ENCODE data around the gene SLC38A3. TPM values are rescaled to one million over a fixed set of nuclear protein-coding genes. Genes with fewer than 3 reads are reported as not detected.

Gene SLC38A3
- total and polyA plus RNA-seq, 7 donors = 0.12 to 12.7 (median 3.3) TPM

DNA sequence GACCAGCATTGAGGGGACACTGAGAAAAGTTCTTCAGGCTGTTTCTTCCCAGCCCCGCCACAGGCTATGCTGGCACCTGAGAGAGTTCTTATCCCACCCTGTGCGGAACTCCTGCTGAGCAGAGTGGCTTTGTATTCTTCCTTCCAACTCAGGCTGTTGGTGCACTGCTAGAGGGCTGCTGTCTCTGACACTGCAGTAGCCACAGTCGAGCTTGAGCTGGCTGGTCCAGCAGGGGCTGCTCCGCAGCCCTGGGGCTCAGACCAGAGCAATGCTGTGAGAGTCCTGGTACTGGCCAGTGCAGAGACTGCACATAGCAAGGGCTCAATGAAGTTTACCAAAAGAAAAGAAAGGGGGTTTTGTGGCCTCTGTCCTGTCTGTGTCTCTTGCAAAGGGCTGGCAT lies 34.6 kb downstream of the SLC38A3 start:
- no peak for DNase-seq
- intact Hi-C loops (cut with DNase I) = no loop called here
- peaks cover 24% of the 10 kb centered on the region for H3K4me1 ChIP-seq

DNA sequence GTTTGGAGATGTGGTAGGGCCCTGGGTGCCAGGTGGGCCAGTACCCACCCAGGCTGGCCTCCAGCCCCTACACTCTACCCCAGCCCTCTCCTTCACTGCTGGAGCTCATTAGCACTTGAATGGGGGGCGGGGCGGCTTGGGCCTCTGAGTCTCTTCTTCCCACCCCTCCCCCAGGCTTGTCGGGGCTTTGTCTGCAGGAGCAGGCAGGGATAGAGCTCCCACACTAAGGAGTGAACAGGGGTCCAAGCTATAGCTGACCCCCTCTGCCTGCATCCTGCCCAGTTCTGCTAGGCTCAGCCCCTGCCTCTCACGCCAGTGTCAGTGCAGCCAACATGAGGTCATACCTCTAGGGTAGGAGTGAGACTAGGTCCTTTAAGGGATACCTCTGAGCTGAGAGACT lies 36.1 kb downstream of the SLC38A3 start:
- intact Hi-C loops (cut with DNase I) = no loop called here
- DNase-seq (no peak), ATAC-seq (no peak)
- 70 to 74% (median 72%) methylated on average over 3 to 4 of the region's 4 CpGs for WGBS, 3 donors
- Histone ChIP-seq H3K27ac (peak overlapping the region; percentile 60), H3K27me3 (ENCODE audit: insufficient read depth in 3 of 3, low read length in 2 of 3) (no peaks in the 10 kb centered on the region), H3K9me3 (no peaks in the 10 kb centered on the region), H3K36me3 (ENCODE audit: insufficient read depth in 1 of 2, low read depth in 1 of 2) (no peaks in the 10 kb centered on the region), H3K4me1 (peaks cover 37% of the 10 kb centered on the region), H3K4me3 (peak overlapping the region; percentile 28)
- TF ChIP-seq, protein P1, sequence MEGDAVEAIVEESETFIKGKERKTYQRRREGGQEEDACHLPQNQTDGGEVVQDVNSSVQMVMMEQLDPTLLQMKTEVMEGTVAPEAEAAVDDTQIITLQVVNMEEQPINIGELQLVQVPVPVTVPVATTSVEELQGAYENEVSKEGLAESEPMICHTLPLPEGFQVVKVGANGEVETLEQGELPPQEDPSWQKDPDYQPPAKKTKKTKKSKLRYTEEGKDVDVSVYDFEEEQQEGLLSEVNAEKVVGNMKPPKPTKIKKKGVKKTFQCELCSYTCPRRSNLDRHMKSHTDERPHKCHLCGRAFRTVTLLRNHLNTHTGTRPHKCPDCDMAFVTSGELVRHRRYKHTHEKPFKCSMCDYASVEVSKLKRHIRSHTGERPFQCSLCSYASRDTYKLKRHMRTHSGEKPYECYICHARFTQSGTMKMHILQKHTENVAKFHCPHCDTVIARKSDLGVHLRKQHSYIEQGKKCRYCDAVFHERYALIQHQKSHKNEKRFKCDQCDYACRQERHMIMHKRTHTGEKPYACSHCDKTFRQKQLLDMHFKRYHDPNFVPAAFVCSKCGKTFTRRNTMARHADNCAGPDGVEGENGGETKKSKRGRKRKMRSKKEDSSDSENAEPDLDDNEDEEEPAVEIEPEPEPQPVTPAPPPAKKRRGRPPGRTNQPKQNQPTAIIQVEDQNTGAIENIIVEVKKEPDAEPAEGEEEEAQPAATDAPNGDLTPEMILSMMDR (IDR thresholded peaks at IDR 0.05) = no peak

More for the DNA sequence above, 34.6 kb downstream of the SLC38A3 start:
- no peaks in the 10 kb centered on the region for H3K36me3 ChIP-seq (ENCODE audit: insufficient read depth in 1 of 2, low read depth in 1 of 2)
- no peak overlapping the region for H3K27ac ChIP-seq
- 61 to 72% (median 71%) methylated on average over 4 of the region's 4 CpGs for WGBS, 3 donors
- no peak for ATAC-seq
- TF ChIP-seq, protein P1 (IDR thresholded peaks at IDR 0.05) = no peak
- H3K4me3 ChIP-seq = peak overlapping the region; percentile 85
- H3K9me3 ChIP-seq = no peaks in the 10 kb centered on the region
- H3K27me3 ChIP-seq (ENCODE audit: insufficient read depth in 3 of 3, low read length in 2 of 3) = no peaks in the 10 kb centered on the region

DNA sequence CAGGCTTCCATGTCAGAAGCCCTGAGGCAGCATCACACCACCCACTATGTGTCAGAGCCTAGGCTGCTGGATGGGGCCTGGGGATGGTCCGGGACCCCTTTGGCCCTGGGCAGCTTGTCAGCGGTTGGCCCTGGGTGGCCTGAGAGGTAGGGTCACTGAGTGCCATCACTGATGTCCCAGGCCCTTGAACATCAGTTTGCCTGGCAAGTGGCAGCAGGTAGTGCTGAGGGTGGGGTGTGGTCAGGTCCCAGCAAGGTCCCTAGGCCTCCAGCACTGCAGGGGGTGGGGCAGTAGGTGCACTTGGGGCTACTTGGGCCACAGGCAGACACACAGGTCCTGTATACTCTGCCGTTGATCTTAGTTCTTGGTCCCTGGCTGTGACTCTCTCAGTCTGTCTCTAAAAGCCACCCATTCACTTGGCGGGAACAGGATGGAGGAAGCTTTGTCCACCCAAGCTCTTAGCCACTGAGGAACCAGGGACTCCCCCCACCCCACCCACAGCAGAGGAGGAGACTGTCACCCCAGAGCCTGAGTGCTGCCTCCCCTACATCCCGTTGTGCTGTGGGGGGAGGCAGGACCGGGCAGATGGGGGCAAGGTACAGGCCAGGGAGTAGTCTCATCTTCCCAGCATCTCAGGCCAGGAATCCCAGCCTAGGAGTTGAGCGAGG lies 36.8 kb downstream of the SLC38A3 start:
- Histone ChIP-seq H3K27ac (peak overlapping the region; percentile 74), H3K4me1 (peaks cover 43% of the 10 kb centered on the region), H3K36me3 (ENCODE audit: insufficient read depth in 1 of 2, low read depth in 1 of 2) (no peaks in the 10 kb centered on the region), H3K27me3 (ENCODE audit: insufficient read depth in 3 of 3, low read length in 2 of 3) (no peaks in the 10 kb centered on the region), H3K9me3 (no peaks in the 10 kb centered on the region), H3K4me3 (peak overlapping the region; percentile 29)
- 61 to 74% (median 61%) methylated on average over 7 of the region's 7 CpGs for WGBS, 3 donors
- DNase-seq = no peak
- intact Hi-C loops (cut with DNase I) = no loop called here
- TF ChIP-seq, protein P1 (IDR thresholded peaks at IDR 0.05) = no peak
- no peak for ATAC-seq

DNA sequence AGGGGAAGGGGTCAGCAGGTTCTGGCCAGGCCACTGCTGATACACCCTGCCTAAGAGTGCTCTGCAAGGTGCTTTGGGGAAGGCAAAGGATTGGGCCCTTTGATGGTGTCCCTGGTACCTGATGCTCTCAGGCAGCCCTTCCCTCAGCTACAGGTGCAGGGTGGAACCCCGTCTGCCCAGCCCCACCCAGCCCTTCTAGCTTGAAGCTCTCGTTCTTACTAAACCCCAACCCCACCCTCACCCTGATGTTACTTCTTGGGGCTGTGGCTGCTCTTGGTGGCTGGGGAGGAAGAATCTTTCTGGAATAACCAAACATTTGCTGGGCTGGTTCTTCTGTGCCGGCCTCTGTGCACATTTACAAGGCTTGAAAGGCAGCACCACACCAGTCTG lies 37.3 kb downstream of the SLC38A3 start:
- intact Hi-C loops (cut with DNase I) = no loop called here
- Histone ChIP-seq H3K27ac (peak overlapping the region; percentile 74), H3K36me3 (ENCODE audit: insufficient read depth in 1 of 2, low read depth in 1 of 2) (no peaks in the 10 kb centered on the region), H3K4me1 (peaks cover 43% of the 10 kb centered on the region), H3K9me3 (no peaks in the 10 kb centered on the region), H3K27me3 (ENCODE audit: insufficient read depth in 3 of 3, low read length in 2 of 3) (no peaks in the 10 kb centered on the region), H3K4me3 (peak overlapping the region; percentile 29)
- WGBS, 3 donors = 48 to 71% (median 63%) methylated on average over 3 of the region's 3 CpGs
- DNase-seq (no peak), ATAC-seq (no peak)
- TF ChIP-seq, protein P1 (IDR thresholded peaks at IDR 0.05) = no peak

Data from psoas muscle (tissue), 8 donors.